Muscle layer of duodenum (tissue), 2 donors: ENCODE data around the gene MBD4.

Experiments used
- H3K27ac ChIP-seq: one replicate; pipeline ENCODE4 v1.7.0; 2013; ENCODE audit warnings: mild to moderate bottlenecking, low read length
- H3K27me3 ChIP-seq: one replicate; pipeline ENCODE4 v1.7.0; 2013; ENCODE audit warnings: low read depth, mild to moderate bottlenecking, control low read depth, low read length
- H3K36me3 ChIP-seq, 2 donors: one replicate each; pipeline ENCODE4 v1.7.0; 2013; ENCODE audit warnings: low read length in 2 of 2, control low read depth in 1 of 2, mild to moderate bottlenecking in 1 of 2; ENCODE audit not compliant: insufficient read depth in 2 of 2, control insufficient read depth in 1 of 2
- H3K4me1 ChIP-seq, 2 donors: one replicate each; pipeline ENCODE4 v1.7.0; 2013; ENCODE audit warnings: low read length in 2 of 2, mild to moderate bottlenecking in 2 of 2, control low read depth in 1 of 2, moderate library complexity in 1 of 2; ENCODE audit not compliant: insufficient read depth in 2 of 2, control insufficient read depth in 1 of 2
- H3K4me3 ChIP-seq, 2 donors: one replicate each; pipeline ENCODE4 v1.7.0; 2013; ENCODE audit warnings: low read length in 2 of 2, low read depth in 1 of 2, mild to moderate bottlenecking in 1 of 2
- H3K9me3 ChIP-seq, 2 donors: one replicate each; pipeline ENCODE4 v1.7.0; 2013; ENCODE audit warnings: low read length in 2 of 2, control low read depth in 1 of 2, mild to moderate bottlenecking in 1 of 2; ENCODE audit not compliant: control insufficient read depth in 1 of 2
- donor health status: healthy.

The MBD4 gene

DNA sequence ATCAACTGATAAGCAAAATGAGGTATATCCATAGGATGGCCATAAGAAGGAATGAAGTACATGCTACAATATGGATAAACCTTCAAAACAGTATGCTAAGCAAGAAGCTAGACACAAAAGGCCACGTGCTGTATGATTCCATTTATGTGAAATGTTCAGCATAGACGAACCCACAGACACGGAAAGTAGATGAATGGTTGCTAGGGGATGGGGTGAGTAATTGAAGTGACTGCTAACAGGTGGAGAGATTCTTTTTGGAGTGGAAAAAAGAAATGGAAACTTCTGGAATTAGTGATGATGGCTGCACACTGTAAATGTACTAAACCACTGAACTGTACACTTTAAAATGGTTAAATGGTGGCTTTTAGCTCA is 10.7 kb downstream of the MBD4 start:
- Histone ChIP-seq H3K9me3 (no peaks in the 10 kb centered on the region), H3K4me3 (peak overlapping the region; percentile 86 to 88), H3K27me3 (no peaks in the 10 kb centered on the region), H3K36me3 (peaks cover 24 to 30% of the 10 kb centered on the region in 2 donors), H3K4me1 (peaks cover 0 to 10% of the 10 kb centered on the region in 2 donors), H3K27ac (peak overlapping the region; percentile 40)

DNA sequence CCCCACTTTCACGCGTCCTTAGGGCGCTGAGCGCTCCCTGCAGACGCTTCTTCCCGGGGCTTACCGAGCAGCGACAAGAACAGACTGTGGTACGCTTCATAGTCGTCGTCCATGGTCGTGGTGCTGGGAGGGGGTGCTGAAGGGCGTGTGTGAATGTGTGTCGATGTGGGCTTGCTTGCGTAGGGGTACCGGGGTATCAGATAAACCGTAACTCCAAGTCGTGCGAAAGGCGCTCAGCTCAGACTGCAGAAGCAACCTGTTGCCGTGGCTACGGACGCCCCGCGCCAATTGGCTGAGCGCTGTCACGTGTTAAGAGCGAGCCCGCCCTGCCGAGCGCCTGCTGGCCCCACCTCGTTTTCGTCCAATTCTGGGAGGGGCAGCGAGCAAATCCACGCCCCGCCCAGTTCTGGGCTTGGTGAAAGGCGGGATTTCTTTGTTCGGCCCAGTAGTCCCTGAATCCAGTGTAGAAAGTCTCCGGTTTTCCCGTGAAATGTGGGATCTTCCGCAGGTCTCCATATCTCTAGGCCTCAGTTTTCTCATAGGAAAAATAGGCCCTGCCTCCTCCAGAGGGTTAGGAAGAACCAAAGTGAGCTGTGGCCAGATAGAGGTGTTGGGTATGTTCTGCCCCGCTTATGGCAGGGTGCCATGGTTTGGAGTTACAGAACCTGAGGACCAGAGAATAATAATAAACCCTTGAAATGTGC is 11.2 kb downstream of the MBD4 start, which contains the start of gene EFCAB12:
Gene EFCAB12, minus strand, starts transcription at position 261 of the 704 bp plus-strand sequence. Its CDS starts 148 bp downstream, at position 113.
- peak within 1 kb of the TSS; percentile 86 to 88 for H3K4me3 ChIP-seq
- H3K4me1 ChIP-seq, result peaks cover 0 to 10% of the 10 kb centered on the region in 2 donors
- H3K27ac ChIP-seq, result peak within 1 kb of the TSS; percentile 40
- peaks cover 20 to 25% of the 10 kb centered on the region in 2 donors for H3K36me3 ChIP-seq
- H3K27me3 ChIP-seq, result no peaks in the 10 kb centered on the region
- no peaks in the 10 kb centered on the region for H3K9me3 ChIP-seq

- peaks cover 15 to 19% of the 10 kb centered on the region in 2 donors for H3K36me3 ChIP-seq
- H3K9me3 ChIP-seq, result no peaks in the 10 kb centered on the region
- H3K27ac ChIP-seq, result no peak overlapping the region
- peak overlapping the region; percentile 86 to 88 for H3K4me3 ChIP-seq
- peaks cover 0 to 10% of the 10 kb centered on the region in 2 donors for H3K4me1 ChIP-seq
- no peaks in the 10 kb centered on the region for H3K27me3 ChIP-seq
Observed at GRCh38 chr3:129428007-129428375, 11.8 kb downstream of the MBD4 start.

- Histone ChIP-seq H3K4me3 (no peak overlapping the region), H3K27ac (no peak overlapping the region), H3K4me1 (peaks cover 0 to 10% of the 10 kb centered on the region in 2 donors), H3K36me3 (no peaks in the 10 kb centered on the region), H3K27me3 (no peaks in the 10 kb centered on the region), H3K9me3 (no peaks in the 10 kb centered on the region)
Observed at GRCh38 chr3:129425619-129426018, 14.1 kb downstream of the MBD4 start.

DNA sequence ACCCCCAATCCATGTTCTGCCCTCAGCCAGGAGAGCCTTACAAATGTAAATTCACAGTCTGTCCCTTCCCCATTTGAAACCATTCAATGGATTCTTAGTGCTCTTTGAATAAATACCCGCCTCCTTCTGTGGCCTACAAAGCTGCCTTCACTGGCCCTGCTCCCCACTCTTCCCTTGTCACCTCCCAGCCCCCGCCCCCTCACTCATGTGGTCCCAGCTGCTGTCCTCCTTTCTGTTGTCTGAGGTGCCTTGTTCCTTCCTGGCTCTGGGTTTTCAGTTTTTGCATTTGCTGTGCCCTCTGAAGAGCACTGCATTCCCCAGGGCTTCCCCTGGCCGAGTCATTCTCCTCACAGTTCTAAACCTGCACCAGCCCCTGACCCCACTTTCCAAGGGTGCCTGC is 14.5 kb downstream of the MBD4 start:
- Histone ChIP-seq H3K4me1 (peaks cover 0 to 10% of the 10 kb centered on the region in 2 donors), H3K27me3 (no peaks in the 10 kb centered on the region), H3K4me3 (no peak overlapping the region), H3K9me3 (no peaks in the 10 kb centered on the region), H3K27ac (no peak overlapping the region), H3K36me3 (no peaks in the 10 kb centered on the region)

- Histone ChIP-seq H3K9me3 (no peaks in the 10 kb centered on the region), H3K36me3 (no peaks in the 10 kb centered on the region), H3K27ac (no peak overlapping the region), H3K4me1 (peaks cover 0 to 10% of the 10 kb centered on the region in 2 donors), H3K4me3 (no peak overlapping the region), H3K27me3 (no peaks in the 10 kb centered on the region)
Observed at GRCh38 chr3:129424185-129424841, 15.4 kb downstream of the MBD4 start.

DNA sequence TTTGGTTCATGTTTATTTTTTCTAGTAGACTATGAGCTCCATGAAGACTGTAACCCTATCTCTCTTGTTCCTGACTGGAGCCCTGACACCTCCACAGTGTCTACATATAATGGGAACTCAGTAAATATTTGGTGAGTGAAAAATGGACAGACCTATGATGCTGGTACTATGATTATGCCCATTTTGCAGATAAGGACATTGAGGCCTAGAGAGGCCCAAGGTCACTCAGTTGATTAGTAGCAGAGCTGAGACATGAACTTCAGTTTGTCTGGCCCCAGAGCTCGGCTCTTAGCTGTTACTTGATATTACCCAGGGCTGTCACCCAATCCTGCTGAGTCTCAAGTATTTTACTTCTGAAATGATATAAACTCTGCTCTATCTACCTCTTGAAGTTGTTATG is 16.9 kb downstream of the MBD4 start:
- no peaks in the 10 kb centered on the region for H3K27me3 ChIP-seq
- no peak overlapping the region for H3K27ac ChIP-seq
- no peaks in the 10 kb centered on the region for H3K9me3 ChIP-seq
- peaks cover 0 to 5% of the 10 kb centered on the region in 2 donors for H3K4me1 ChIP-seq
- no peak overlapping the region for H3K4me3 ChIP-seq
- no peaks in the 10 kb centered on the region for H3K36me3 ChIP-seq

DNA sequence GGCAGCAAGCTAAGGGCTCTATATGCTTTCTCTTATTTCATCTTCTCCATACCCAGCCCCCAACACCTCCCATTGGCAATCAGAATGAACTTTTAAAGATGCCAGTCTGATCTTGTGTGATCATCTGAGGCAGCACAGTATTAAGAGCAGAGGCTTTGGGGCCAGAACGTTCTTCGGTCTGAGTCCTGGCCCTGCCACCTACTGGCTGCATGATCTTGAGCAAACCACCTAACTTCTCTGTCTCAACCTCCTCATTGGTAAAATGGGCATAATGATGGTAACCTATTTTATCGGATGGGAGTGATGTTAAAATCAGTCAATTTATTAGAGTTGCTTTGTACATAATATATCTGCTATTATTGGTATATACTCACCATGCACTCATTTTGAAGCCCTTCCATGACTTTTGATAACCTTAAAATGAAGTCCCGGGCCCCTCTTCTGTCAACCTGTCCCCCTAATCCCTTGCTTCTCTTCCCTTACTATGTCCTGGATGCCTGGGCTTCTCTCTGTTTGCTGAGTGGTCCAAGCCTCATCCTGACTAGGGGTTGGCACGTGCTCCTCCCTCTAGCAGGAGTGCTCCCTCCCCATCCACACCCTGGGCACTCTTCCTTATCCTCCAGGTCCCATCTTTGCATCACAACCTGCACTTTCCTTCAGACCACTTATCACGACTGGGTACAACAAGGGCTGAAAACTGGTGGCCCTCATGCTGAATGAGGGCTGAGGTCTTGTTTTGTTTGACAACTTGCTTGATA is 17.6 kb downstream of the MBD4 start:
- Histone ChIP-seq H3K4me1 (no peaks in the 10 kb centered on the region), H3K9me3 (no peaks in the 10 kb centered on the region), H3K4me3 (no peak overlapping the region), H3K36me3 (no peaks in the 10 kb centered on the region), H3K27ac (no peak overlapping the region), H3K27me3 (no peaks in the 10 kb centered on the region)

GRCh38 chr3:129421236-129421883 is 18.4 kb downstream of the MBD4 start:
- H3K36me3 ChIP-seq, result no peaks in the 10 kb centered on the region
- H3K27me3 ChIP-seq, result no peaks in the 10 kb centered on the region
- no peak overlapping the region for H3K27ac ChIP-seq
- no peaks in the 10 kb centered on the region for H3K9me3 ChIP-seq
- no peak overlapping the region for H3K4me3 ChIP-seq
- no peaks in the 10 kb centered on the region for H3K4me1 ChIP-seq

- H3K9me3 ChIP-seq, result no peaks in the 10 kb centered on the region
- H3K4me3 ChIP-seq, result no peak overlapping the region
- no peaks in the 10 kb centered on the region for H3K27me3 ChIP-seq
- H3K27ac ChIP-seq, result no peak overlapping the region
- H3K4me1 ChIP-seq, result no peaks in the 10 kb centered on the region
- no peaks in the 10 kb centered on the region for H3K36me3 ChIP-seq
Observed at GRCh38 chr3:129419476-129419875, 20.3 kb downstream of the MBD4 start.
